Colonic mucosa (tissue), 4 donors: ENCODE results near the gene COQ3. TPM values are rescaled to one million over a fixed set of nuclear protein-coding genes. Genes with fewer than 3 reads are reported as not detected.

Experiments
- DNase-seq: peaks from one replicate; pipeline ENCODE4 v3.0.0-alpha.2; 2020
- H3K27ac ChIP-seq: fragments of 200-600 bp; one replicate; pipeline ENCODE4 v1.8.0; 2021
- H3K27me3 ChIP-seq: fragments of 200-600 bp; one replicate; pipeline ENCODE4 v1.8.0; 2021
- H3K36me3 ChIP-seq: fragments of 200-600 bp; one replicate; pipeline ENCODE4 v1.8.0; 2021
- H3K4me1 ChIP-seq: fragments of 200-600 bp; one replicate; pipeline ENCODE4 v1.8.0; 2021; ENCODE audit warnings: mild to moderate bottlenecking
- H3K4me3 ChIP-seq: fragments of 200-600 bp; one replicate; pipeline ENCODE4 v1.8.0; 2021
- H3K9ac ChIP-seq, 2 donors: one replicate each; pipeline ENCODE4 v1.7.0; 2013; ENCODE audit warnings: control low read depth in 2 of 2, low read depth in 2 of 2, low read length in 2 of 2
- H3K9me3 ChIP-seq: fragments of 200-600 bp; one replicate; pipeline ENCODE4 v1.8.0; 2021
- CTCF ChIP-seq: fragments of 200-600 bp; IDR thresholded peaks from one replicate; pipeline ENCODE4 v1.8.0; 2022; ENCODE audit warnings: antibody characterized with exemption, mild to moderate bottlenecking
- intact Hi-C: fragments of 100-400 bp; cut with DNase I; formaldehyde crosslinking; loops from one replicate; pipeline ENCODE4 v1.14.1; 2022
- total RNA-seq, 2 donors: library from RNA; stranded (reverse); fragmentation: NEBNext Ultra II Directional in 1 of 2; extraction: Animal tissue kit (Norgen Biotek cat#: 25700) in 1 of 2; gene quantifications; one replicate each; pipeline ENCODE4 v1.2.1, GENCODE V29; 2021
- donor health status: healthy.
- donor health status: DM: no; HTN: no; CAD: no.
- donor health status: DM: no; HTN: no; CAD: no.

COQ3 gene
- total RNA-seq, 2 donors from 2014 or later, result 8.5 to 15.9 TPM

GRCh38 chr6:99422912-99423311 is 28.9 kb upstream of the COQ3 start:
- TF ChIP-seq CTCF, result no peak
- Histone ChIP-seq H3K27ac (no peak overlapping the region), H3K9ac (no peak overlapping the region), H3K9me3 (no peaks in the 10 kb centered on the region), H3K4me3 (no peak overlapping the region), H3K36me3 (no peaks in the 10 kb centered on the region), H3K4me1 (peaks cover 15% of the 10 kb centered on the region), H3K27me3 (no peaks in the 10 kb centered on the region)
- DNase-seq, result no peak
- intact Hi-C loops, result loop anchor here (10.0 kb wide), 1 partner anchor 92 kb away; the partner anchor contains the start of gene USP45

GRCh38 chr6:99416892-99417767 is 23.1 kb upstream of the COQ3 start:
- no peaks in the 10 kb centered on the region for H3K9me3 ChIP-seq
- H3K9ac ChIP-seq, result no peak overlapping the region
- intact Hi-C loops, result no loop called here
- H3K27ac ChIP-seq, result no peak overlapping the region
- no peak for TF ChIP-seq CTCF
- no peaks in the 10 kb centered on the region for H3K27me3 ChIP-seq
- no peak overlapping the region for H3K4me3 ChIP-seq
- H3K36me3 ChIP-seq, result no peaks in the 10 kb centered on the region
- no peaks in the 10 kb centered on the region for H3K4me1 ChIP-seq
- DNase-seq, result no peak

GRCh38 chr6:99416226-99416625 is 22.2 kb upstream of the COQ3 start:
- Histone ChIP-seq H3K4me3 (no peak overlapping the region), H3K4me1 (no peaks in the 10 kb centered on the region), H3K27me3 (no peaks in the 10 kb centered on the region), H3K27ac (no peak overlapping the region), H3K9me3 (no peaks in the 10 kb centered on the region), H3K36me3 (no peaks in the 10 kb centered on the region), H3K9ac (no peak overlapping the region)
- no peak for DNase-seq
- intact Hi-C loops, result no loop called here
- no peak for TF ChIP-seq CTCF

GRCh38 chr6:99415446-99415845 is 21.5 kb upstream of the COQ3 start:
- intact Hi-C loops, result no loop called here
- no peaks in the 10 kb centered on the region for H3K36me3 ChIP-seq
- H3K27ac ChIP-seq, result no peak overlapping the region
- TF ChIP-seq CTCF, result no peak
- no peaks in the 10 kb centered on the region for H3K4me1 ChIP-seq
- no peak overlapping the region for H3K4me3 ChIP-seq
- no peak for DNase-seq
- H3K27me3 ChIP-seq, result no peaks in the 10 kb centered on the region
- no peaks in the 10 kb centered on the region for H3K9me3 ChIP-seq
- no peak overlapping the region for H3K9ac ChIP-seq

- no peak for DNase-seq
- Histone ChIP-seq H3K9ac (no peak overlapping the region), H3K27me3 (no peaks in the 10 kb centered on the region), H3K4me1 (no peaks in the 10 kb centered on the region), H3K27ac (no peak overlapping the region), H3K4me3 (no peak overlapping the region), H3K9me3 (no peaks in the 10 kb centered on the region), H3K36me3 (peaks cover 9% of the 10 kb centered on the region)
- no peak for TF ChIP-seq CTCF
- intact Hi-C loops, result no loop called here
Observed at GRCh38 chr6:99412065-99412464, 18.1 kb upstream of the COQ3 start.
